BJ (cell line): ENCODE results near the gene FBXW4. TPM values are rescaled to one million over a fixed set of nuclear protein-coding genes. Genes with fewer than 3 reads are reported as not detected.

ENCODE experiments used
- CTCF ChIA-PET: fragments of 350-600 bp; formaldehyde crosslinking; extraction: SDS; loops from one replicate; lab custom pipeline; 2021; ENCODE audit warnings: antibody characterized with exemption, inconsistent platforms; lab: Yijun Ruan, JAX
- POLR2A ChIA-PET: fragments of 300-600 bp; sonication (Branson Sonifier 250); formaldehyde crosslinking; extraction: SDS; loops from one replicate; lab custom pipeline; 2021; ENCODE audit warnings: antibody characterized with exemption; lab: Charles Lee
- DNase-seq: peaks from one replicate; pipeline ENCODE4 v3.0.0-alpha.2; 2011; ENCODE audit warnings: low read depth
- H3K27me3 ChIP-seq: 2 replicates; pipeline ENCODE4 v1.6.0; 2011; ENCODE audit warnings: low read length; ENCODE audit not compliant: control insufficient read depth, insufficient read depth
- H3K36me3 ChIP-seq: 2 replicates; pipeline ENCODE4 v1.5.1; 2011; ENCODE audit warnings: low read length; ENCODE audit not compliant: control insufficient read depth, insufficient read depth
- H3K4me3 ChIP-seq: 2 replicates; pipeline ENCODE4 v1.5.1; 2011; ENCODE audit warnings: low read depth, mild to moderate bottlenecking, control low read depth, low read length
- polyA plus RNA-seq: library from polyadenylated mRNA; depleted of rRNA; stranded (reverse); fragments of >200 nt; gene quantifications from 2 replicates; pipeline ENCODE4 v1.2.3, GENCODE V29; 2011
- TF ChIP-seq, protein P1 (sequence below): IDR thresholded peaks from 2 replicates; pipeline ENCODE4 v1.5.1; 2011; ENCODE audit warnings: low read depth, mild to moderate bottlenecking, control low read depth, inconsistent platforms, low read length, moderate library complexity; ENCODE audit not compliant: insufficient read depth

FBXW4 gene
- polyA plus RNA-seq, 1 experiment = 31.2 TPM

DNA sequence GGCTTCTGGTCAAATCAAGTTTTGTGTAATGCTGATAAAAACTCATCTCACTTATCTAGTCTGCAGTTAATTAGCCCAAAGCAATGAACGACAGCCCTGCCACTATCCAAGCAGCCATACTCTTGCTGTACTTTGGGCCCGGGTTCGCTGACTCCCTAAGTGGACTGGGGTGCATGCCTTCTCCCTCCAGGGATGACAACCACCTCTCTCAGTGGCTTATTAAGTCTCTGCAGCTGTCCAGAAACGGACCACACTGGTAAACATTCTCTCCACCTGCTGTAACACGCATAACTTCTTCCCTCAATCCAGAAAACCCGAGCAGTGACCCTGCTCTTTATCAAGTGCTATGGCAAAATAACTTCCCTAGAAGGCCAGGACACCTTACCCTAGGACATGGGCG lies 3.9 kb downstream of the FBXW4 start:
- TF ChIP-seq, protein P1, sequence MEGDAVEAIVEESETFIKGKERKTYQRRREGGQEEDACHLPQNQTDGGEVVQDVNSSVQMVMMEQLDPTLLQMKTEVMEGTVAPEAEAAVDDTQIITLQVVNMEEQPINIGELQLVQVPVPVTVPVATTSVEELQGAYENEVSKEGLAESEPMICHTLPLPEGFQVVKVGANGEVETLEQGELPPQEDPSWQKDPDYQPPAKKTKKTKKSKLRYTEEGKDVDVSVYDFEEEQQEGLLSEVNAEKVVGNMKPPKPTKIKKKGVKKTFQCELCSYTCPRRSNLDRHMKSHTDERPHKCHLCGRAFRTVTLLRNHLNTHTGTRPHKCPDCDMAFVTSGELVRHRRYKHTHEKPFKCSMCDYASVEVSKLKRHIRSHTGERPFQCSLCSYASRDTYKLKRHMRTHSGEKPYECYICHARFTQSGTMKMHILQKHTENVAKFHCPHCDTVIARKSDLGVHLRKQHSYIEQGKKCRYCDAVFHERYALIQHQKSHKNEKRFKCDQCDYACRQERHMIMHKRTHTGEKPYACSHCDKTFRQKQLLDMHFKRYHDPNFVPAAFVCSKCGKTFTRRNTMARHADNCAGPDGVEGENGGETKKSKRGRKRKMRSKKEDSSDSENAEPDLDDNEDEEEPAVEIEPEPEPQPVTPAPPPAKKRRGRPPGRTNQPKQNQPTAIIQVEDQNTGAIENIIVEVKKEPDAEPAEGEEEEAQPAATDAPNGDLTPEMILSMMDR = no peak
- no peak overlapping the region for H3K4me3 ChIP-seq
- H3K36me3 ChIP-seq = no peaks in the 10 kb centered on the region
- ChIA-PET CTCF (no interaction called here), POLR2A (no interaction called here)
- no peak for DNase-seq
- H3K27me3 ChIP-seq = no peaks in the 10 kb centered on the region

DNA sequence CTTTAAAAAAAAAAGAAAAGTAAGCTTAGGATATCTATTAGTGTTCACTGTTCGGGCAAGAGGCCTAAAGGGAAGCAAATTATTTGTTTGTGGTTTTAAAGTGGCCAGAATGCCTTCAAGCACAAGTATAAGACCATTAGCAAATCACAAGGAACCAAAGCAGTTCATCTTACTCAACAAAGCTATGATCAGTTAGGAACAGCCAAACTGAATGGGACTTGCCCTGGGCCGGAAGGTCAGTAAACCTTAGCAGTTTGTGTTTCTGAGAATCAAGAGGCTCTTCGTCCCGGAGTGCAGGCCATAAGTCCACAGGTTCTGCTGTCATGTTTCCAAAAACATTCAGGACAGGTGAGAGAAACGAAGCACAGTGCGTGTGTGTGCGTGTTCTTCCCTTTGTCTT lies 4.5 kb downstream of the FBXW4 start:
- POLR2A ChIA-PET = no interaction called here
- TF ChIP-seq, protein P1 = no peak
- CTCF ChIA-PET = no interaction called here
- Histone ChIP-seq H3K4me3 (no peak overlapping the region), H3K27me3 (no peaks in the 10 kb centered on the region), H3K36me3 (no peaks in the 10 kb centered on the region)
- no peak for DNase-seq

DNA sequence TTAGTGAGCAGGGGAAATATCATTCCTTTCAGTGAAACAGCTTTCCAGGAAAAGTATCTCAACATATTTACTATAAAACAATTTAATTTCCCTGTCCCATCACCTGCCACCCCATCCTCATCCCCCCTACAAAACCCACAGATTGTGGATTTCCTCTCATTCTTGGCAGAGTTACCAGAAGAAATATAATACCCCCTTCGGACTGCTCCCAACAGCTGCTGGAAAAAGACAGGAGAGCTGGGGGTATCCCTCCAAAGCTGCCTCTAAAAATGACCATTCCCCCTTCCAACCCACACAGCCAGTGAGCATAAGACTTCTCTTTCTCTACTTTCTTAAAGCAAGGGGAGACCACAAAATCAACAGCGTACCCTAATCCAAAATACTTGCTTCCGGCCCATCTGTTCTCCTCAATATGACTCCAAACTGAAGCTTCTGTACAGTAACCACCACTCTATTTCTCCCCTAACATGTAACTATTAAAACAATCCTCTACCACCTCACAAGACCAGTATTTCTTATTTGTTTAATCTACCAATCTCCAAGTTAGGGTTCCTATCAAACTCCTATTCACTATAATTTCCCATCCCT lies 7.8 kb downstream of the FBXW4 start:
- POLR2A ChIA-PET = no interaction called here

DNA sequence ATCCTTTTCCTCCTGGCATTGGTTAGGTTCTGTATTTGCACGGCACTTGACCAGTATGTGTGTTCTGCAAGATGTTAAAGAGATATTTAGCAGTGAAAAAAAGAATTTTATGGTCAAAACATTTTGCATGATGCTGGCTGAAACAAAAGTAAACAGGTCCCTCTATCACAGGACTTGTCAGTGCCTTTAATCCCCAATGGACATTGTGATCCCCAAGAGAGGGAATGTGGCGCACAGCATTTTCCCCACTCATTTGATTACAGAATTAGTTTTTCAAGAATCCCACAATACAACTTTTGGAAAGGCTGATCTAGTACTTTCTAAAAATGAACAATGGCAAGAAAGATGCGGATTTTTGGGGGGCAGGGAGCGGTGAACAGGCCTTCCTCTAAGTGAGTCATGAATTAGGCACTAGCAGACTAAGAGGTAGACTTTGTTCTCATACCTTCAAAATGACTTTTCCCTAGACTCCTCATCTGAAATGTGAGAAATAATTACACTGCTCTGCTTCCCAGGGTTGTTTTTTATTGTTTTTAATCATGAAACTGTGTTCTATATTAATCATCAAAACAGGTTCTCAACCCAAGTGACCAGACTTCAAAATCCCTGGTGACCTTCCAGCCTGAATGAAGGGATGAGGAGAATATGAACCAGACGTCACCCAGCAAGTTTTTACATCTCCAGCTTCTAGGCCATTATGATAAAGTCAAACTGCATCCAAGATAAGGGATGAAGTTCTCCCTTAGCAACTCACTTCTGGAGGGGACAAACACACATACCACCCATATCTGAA lies 8.6 kb downstream of the FBXW4 start:
- no peaks in the 10 kb centered on the region for H3K36me3 ChIP-seq
- ChIA-PET CTCF (interaction anchor here (0.9 to 1.4 kb wide), 3 partner anchors 12 to 84 kb away, joined by 3 to 4 read pairs (median 3); no protein-coding TSS in a partner anchor), POLR2A (no interaction called here)
- TF ChIP-seq, protein P1 = no peak
- DNase-seq = no peak
- H3K27me3 ChIP-seq = no peaks in the 10 kb centered on the region
- H3K4me3 ChIP-seq = no peak overlapping the region

More for the DNA sequence above, 7.8 kb downstream of the FBXW4 start:
- DNase-seq = no peak
- CTCF ChIA-PET = interaction anchor here (0.9 to 1.4 kb wide), 4 partner anchors 11 to 85 kb away, joined by 3 to 4 read pairs (median 3); no protein-coding TSS in a partner anchor
- TF ChIP-seq, protein P1 = no peak
- H3K36me3 ChIP-seq = no peaks in the 10 kb centered on the region
- no peak overlapping the region for H3K4me3 ChIP-seq
- H3K27me3 ChIP-seq = no peaks in the 10 kb centered on the region

DNA sequence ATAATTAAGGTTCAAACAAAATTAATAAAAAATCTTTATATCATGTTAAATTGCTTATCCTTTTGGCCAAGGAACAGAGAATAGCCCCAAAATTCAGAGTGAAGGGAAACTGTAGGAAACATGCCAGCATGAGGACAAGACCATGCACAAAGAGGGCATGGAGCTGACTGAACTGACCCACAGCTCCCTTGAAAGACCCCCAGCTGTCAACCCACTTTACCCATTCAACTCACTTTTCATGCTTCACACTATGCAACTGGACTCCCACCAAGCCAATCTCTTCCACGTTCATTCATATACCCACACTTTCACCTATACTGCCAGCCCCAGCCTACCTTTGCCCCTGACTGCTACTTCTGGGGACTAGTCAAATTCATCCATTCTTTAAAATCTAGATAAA lies 10.2 kb downstream of the FBXW4 start:
- DNase-seq = no peak
- TF ChIP-seq, protein P1 = no peak
- Histone ChIP-seq H3K4me3 (no peak overlapping the region), H3K27me3 (no peaks in the 10 kb centered on the region), H3K36me3 (no peaks in the 10 kb centered on the region)
- POLR2A ChIA-PET = no interaction called here
- CTCF ChIA-PET = no interaction called here
